ENCODE measurements around the gene TMEM269.

The TMEM269 gene

GRCh38 chr1:42737257-42737656, 47.5 kb upstream of the TMEM269 start:
- CTCF ChIA-PET: interaction anchor here (0.8 to 5.7 kb wide), 5 partner anchors 9 to 1201 kb away, joined by 3 to 30 read pairs (median 3); no protein-coding TSS in a partner anchor
- DNase-seq (ENCODE audit: low read depth, low spot score): no peak
- no peak for TF ChIP-seq CTCF (IDR thresholded peaks at IDR 0.05; ENCODE audit: insufficient read depth, low read length, missing control alignments)

GRCh38 chr1:42737986-42738677, 46.7 kb upstream of the TMEM269 start:
- H3K4me3 ChIP-seq (ENCODE audit: low read depth, low read length): no peak overlapping the region
- DNase-seq (ENCODE audit: low read depth, low spot score): no peak
- ChIA-PET CTCF (interaction anchor here (1.0 to 5.7 kb wide), 4 partner anchors 9 to 1202 kb away, joined by 3 to 30 read pairs (median 4); no protein-coding TSS in a partner anchor), POLR2A (no interaction called here)
- no peak for TF ChIP-seq CTCF (IDR thresholded peaks at IDR 0.05; ENCODE audit: insufficient read depth, low read length, missing control alignments)

More at GRCh38 chr1:42737257-42737656, 47.5 kb upstream of the TMEM269 start:
- POLR2A ChIA-PET: no interaction called here
- no peak overlapping the region for H3K4me3 ChIP-seq (ENCODE audit: low read depth, low read length)

- H3K4me3 ChIP-seq (ENCODE audit: low read depth, low read length): no peak overlapping the region
- no peak for DNase-seq (ENCODE audit: low read depth, low spot score)
- ChIA-PET CTCF (no interaction called here), POLR2A (no interaction called here)
- no peak for TF ChIP-seq CTCF (IDR thresholded peaks at IDR 0.05; ENCODE audit: insufficient read depth, low read length, missing control alignments)
Measured at GRCh38 chr1:42738678-42739226, 46.0 kb upstream of the TMEM269 start.

GRCh38 chr1:42739753-42740700, 44.8 kb upstream of the TMEM269 start, which contains the start of gene CLDN19:
TSS of gene CLDN19 (minus strand) at chr1:42740236. CDS start at chr1:42740063, 173 bp downstream.
- TF ChIP-seq CTCF (IDR thresholded peaks at IDR 0.05; ENCODE audit: insufficient read depth, low read length, missing control alignments): no peak
- DNase-seq (ENCODE audit: low read depth, low spot score): no peak
- ChIA-PET CTCF (interaction anchor here (0.6 to 1.7 kb wide), 4 partner anchors 9 to 68 kb away, joined by 3 to 5 read pairs (median 3); partner anchors contain the start of genes C1orf50 and P3H1), POLR2A (no interaction called here)
- no peak within 1 kb of the TSS for H3K4me3 ChIP-seq (ENCODE audit: low read depth, low read length)

- CTCF ChIA-PET: interaction anchor here (0.7 to 1.7 kb wide), 3 partner anchors 8 to 163 kb away, joined by 3 to 5 read pairs (median 3); no protein-coding TSS in a partner anchor
- no peak for DNase-seq (ENCODE audit: low read depth, low spot score)
- POLR2A ChIA-PET: no interaction called here
- no peak overlapping the region for H3K4me3 ChIP-seq (ENCODE audit: low read depth, low read length)
- TF ChIP-seq CTCF (IDR thresholded peaks at IDR 0.05; ENCODE audit: insufficient read depth, low read length, missing control alignments): no peak
Measured at GRCh38 chr1:42740851-42741580, 43.8 kb upstream of the TMEM269 start.

All from AG04449 (cell line).